HG03175 (cell line): ENCODE results near the gene RNF19B.
"Not testable (repeated sequence)": the region's sequence is repeated elsewhere in the genome, so short reads cannot be mapped to it uniquely, and the experiment has no call there.

Experiments
- ATAC-seq: cut with Tn5 transposase; IDR thresholded peaks from one replicate; pipeline ENCODE4 v1.9.1; 2021; ENCODE audit warnings: mild to moderate bottlenecking, moderate library complexity; ENCODE audit not compliant: unreplicated experiment

Gene RNF19B

DNA sequence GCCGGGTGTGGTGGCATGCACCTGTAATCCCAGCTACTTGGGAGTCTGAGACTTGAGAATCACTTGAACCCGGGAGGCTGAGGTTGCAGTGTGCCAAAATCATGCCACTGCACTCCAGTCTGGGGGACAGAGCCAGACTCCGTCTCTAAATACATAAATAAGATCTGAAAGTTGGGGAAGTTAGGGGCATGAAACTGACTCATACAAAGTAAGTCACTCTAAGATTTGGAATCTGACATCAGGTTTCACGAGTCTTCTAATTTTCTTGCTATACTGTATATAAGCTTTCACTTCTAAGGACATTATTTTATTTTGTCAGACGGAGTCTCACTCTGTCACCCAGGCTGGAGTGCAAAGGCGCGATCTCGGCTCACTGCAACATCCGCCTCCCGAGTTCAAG, 30.1 kb downstream of the RNF19B start:
- no peak for ATAC-seq

GRCh38 chr1:32933742-32934322, 30.8 kb downstream of the RNF19B start:
- no peak for ATAC-seq

- no peak for ATAC-seq
Measured at GRCh38 chr1:32931760-32932159, 32.8 kb downstream of the RNF19B start.

DNA sequence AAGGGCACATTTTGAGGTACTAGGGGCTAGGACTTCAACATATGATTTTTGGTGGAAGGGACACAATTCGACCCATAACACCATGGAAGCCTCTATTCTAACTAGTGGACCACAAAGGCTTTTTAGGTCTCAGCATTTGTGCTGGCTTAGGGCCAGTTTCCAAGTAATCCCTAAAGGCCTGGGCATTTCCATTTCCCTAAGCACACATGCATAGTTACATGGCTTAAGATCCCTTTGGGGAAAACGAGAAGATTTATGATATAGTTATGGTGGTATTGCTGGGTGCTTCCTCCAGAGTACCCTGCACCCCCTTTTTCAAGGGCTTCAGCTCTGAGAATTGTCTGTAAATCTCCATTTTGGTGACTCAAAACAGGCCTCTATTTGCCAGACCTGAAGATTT, 35.2 kb downstream of the RNF19B start:
- no peak for ATAC-seq

GRCh38 chr1:32928715-32929114, 35.9 kb downstream of the RNF19B start:
- no peak for ATAC-seq

- ATAC-seq = no peak
Measured at GRCh38 chr1:32928285-32928684, 36.3 kb downstream of the RNF19B start.

GRCh38 chr1:32927441-32927840, 37.2 kb downstream of the RNF19B start:
- ATAC-seq = no peak

DNA sequence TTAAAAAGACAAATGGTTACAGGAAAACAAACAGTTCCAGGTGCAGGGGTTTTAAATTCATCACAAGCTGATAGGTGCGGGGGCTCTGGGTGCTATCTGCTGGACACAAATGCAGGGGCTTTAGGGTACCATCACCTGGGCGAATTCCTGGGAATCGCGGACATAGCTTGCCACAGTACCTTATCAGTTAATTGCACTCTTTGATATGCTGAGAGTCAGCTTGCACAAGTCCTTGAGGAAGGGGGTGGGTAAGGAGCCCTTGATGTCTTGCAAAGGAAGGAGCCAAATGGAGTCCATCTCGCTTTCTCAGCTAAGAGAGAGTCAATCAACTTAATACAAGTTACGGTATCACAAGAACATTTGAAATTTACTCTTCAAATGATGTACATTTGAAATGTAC, 38.0 kb downstream of the RNF19B start:
- ATAC-seq = no peak

- ATAC-seq = no peak
Measured at GRCh38 chr1:32925403-32926162, 39.0 kb downstream of the RNF19B start.

- no peak for ATAC-seq
Measured at GRCh38 chr1:32924881-32925344, 39.7 kb downstream of the RNF19B start.

DNA sequence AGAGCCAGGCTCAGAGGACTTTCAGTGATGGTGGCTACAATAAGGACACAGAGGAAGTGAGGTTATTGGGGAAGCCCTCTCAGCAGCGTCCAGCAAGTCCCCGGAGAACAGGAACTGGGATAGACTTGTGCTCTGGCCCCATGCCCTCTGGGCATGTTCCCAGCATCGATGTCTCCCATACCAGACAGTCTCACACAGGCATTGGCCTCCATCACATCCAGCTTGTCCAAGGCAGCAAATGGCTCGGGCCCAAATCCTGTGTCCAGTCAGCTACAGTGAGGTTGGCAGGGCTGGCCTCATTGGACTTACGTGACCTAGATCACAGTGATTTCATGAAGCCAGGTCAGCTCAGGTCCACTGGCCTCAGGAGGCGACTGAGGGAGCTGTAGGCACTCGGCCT, 43.8 kb downstream of the RNF19B start:
- ATAC-seq = no peak

- no peak for ATAC-seq
Measured at GRCh38 chr1:32919811-32920733, 44.5 kb downstream of the RNF19B start.

GRCh38 chr1:32918179-32918578, 46.4 kb downstream of the RNF19B start:
- ATAC-seq = no peak

DNA sequence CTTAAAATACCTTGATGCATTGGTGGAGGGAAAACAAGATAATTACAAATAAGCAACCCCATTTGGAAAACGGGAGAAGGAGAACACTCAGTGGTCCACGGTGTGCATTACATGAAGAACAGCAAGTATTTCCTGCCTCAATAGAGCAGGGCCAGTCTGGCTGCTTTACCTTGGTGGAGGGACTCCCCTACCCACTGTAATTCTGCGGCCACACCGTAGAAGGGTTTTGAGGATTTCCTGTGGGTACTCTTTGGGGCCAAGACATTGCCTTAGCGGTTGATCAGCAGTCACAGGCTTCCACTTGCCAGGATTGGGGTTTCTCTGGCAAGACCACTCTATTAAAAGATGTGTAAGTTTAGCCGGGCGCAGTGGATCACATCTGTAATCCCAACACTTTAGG, 47.1 kb downstream of the RNF19B start:
- ATAC-seq = no peak

GRCh38 chr1:32915766-32916706, 48.6 kb downstream of the RNF19B start:
- ATAC-seq = no peak

DNA sequence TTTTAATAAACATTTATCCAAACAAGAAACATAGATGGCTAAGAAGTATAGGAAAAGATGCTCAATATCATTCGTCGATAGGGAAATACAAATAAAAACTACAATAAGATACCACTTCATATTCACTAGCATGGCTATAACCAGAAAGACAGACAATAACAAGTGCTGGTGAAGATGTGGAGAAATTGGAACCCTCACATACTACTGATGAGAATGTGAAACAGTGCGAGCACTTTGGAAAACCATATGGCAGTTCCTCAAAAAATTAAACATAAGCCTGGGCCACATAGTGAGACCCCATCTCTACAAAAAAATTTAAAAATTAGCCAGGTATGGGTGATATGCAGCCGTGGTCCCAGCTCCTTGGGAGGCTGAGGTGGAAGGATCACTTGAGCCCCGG, 54.3 kb downstream of the RNF19B start:
- no peak for ATAC-seq

DNA sequence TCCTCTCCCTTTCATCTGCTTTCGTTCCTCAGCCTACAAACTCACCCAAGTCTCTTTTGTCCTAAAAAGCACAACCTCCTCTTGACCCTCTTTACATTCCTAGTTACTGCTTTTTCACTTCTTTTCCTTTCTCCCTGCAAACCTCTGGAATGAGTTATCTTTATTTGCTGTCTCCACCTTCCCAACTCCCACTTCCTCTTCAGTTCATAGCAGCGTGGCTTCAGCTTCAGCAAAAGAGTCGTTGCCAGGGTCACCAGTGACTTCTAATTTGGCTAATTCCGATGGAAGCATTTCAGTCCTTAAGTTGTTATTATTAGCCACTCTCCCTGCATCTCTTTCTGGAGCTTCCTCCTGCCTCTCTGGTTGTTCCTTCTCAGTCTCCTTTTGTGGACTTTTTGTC, 57.2 kb downstream of the RNF19B start:
- ATAC-seq = no peak

- ATAC-seq = no peak
Measured at GRCh38 chr1:32906654-32907053, 58.0 kb downstream of the RNF19B start.

GRCh38 chr1:32905588-32905987, 59.0 kb downstream of the RNF19B start:
- ATAC-seq = not testable (repeated sequence)

- ATAC-seq = no peak
Measured at GRCh38 chr1:32904797-32905196, 59.8 kb downstream of the RNF19B start.
